IMR-90 (cell line): Measurements from ENCODE around the gene PLXDC1. TPM values are rescaled to one million over a fixed set of nuclear protein-coding genes. Genes with fewer than 3 reads are reported as not detected.

ENCODE experiments used
- ATAC-seq: fragments of 200-7000 bp; cut with Tn5 transposase; 2 replicates; pipeline ENCODE4 v1.9.1; 2020; ENCODE audit warnings: low read depth, mild to moderate bottlenecking, moderate library complexity
- BruUV-seq: library from RNA; stranded (reverse); fragments of 400-500 nt; replicated peaks from 2 replicates; lab custom pipeline; 2021; lab: Mats Ljungman, UMichigan
- CTCF ChIA-PET: fragments of 300-600 bp; formaldehyde crosslinking; extraction: SDS; loops from one replicate; lab custom pipeline; 2021; ENCODE audit warnings: antibody characterized with exemption; lab: Yijun Ruan, JAX
- POLR2A ChIA-PET: fragments of 300-600 bp; sonication (Branson Sonifier 250); formaldehyde crosslinking; loops from one replicate; lab custom pipeline; 2022; ENCODE audit warnings: antibody characterized with exemption; ENCODE audit not compliant: unreplicated experiment; lab: Charles Lee
- DNase-seq: peaks from one replicate; pipeline ENCODE4 v3.0.0; 2013
- H2AFZ ChIP-seq: replicated peaks from 2 replicates; pipeline ENCODE3; 2013; ENCODE audit warnings: low read length, mild to moderate bottlenecking; ENCODE audit not compliant: poor library complexity
- H2AK5ac ChIP-seq: 2 replicates; pipeline ENCODE4 v1.6.1; 2013; ENCODE audit warnings: low read depth, low read length, inconsistent platforms
- H2AK9ac ChIP-seq: replicated peaks from 2 replicates; pipeline ENCODE3; 2013; ENCODE audit warnings: mild to moderate bottlenecking, low read depth, low read length, moderate library complexity; ENCODE audit not compliant: poor library complexity
- H2BK120ac ChIP-seq: 2 replicates; pipeline ENCODE4 v1.6.1; 2013; ENCODE audit warnings: low read depth, low read length, inconsistent platforms
- H2BK15ac ChIP-seq: 3 replicates; pipeline ENCODE4 v1.6.1; 2013; ENCODE audit warnings: low read depth, low read length, inconsistent platforms
- H2BK20ac ChIP-seq: 2 replicates; pipeline ENCODE4 v1.6.1; 2013; ENCODE audit warnings: low read depth, mild to moderate bottlenecking, inconsistent platforms, low read length, moderate library complexity
- H2BK5ac ChIP-seq: 2 replicates; pipeline ENCODE4 v1.6.1; 2013; ENCODE audit warnings: mild to moderate bottlenecking, low read depth, low read length, inconsistent platforms; ENCODE audit not compliant: poor library complexity, severe bottlenecking
- H3K14ac ChIP-seq: replicated peaks from 2 replicates; pipeline ENCODE4 v1.6.1; 2013; ENCODE audit warnings: low read depth, low read length, inconsistent platforms
- H3K18ac ChIP-seq: 2 replicates; pipeline ENCODE4 v1.6.1; 2013; ENCODE audit warnings: low read depth, low read length, control low read depth
- H3K23ac ChIP-seq: 2 replicates; pipeline ENCODE4 v1.6.1; 2013; ENCODE audit warnings: low read depth, low read length, inconsistent platforms
- H3K27ac ChIP-seq: 2 replicates; pipeline ENCODE4 v1.5.1; 2013; ENCODE audit warnings: mild to moderate bottlenecking, control low read depth, low read length; ENCODE audit not compliant: insufficient read depth
- H3K27me3 ChIP-seq: 2 replicates; pipeline ENCODE4 v1.6.1; 2013; ENCODE audit warnings: low read length; ENCODE audit not compliant: control insufficient read depth, insufficient read depth
- H3K36me3 ChIP-seq: 2 replicates; pipeline ENCODE4 v1.6.1; 2013; ENCODE audit warnings: low read length, mixed read lengths; ENCODE audit not compliant: control insufficient read depth, insufficient read depth
- H3K4ac ChIP-seq: 2 replicates; pipeline ENCODE4 v1.6.1; 2013; ENCODE audit warnings: low read depth, low read length, inconsistent platforms
- H3K4me1 ChIP-seq: 2 replicates; pipeline ENCODE4 v1.6.1; 2013; ENCODE audit warnings: low read length, mixed read lengths; ENCODE audit not compliant: control insufficient read depth, insufficient read depth
- H3K4me2 ChIP-seq: 2 replicates; pipeline ENCODE4 v1.6.1; 2013; ENCODE audit warnings: low read depth, mild to moderate bottlenecking, control low read depth, low read length, moderate library complexity
- H3K4me3 ChIP-seq: 2 replicates; pipeline ENCODE4 v1.5.1; 2013; ENCODE audit warnings: low read depth, mild to moderate bottlenecking, control low read depth, low read length, moderate library complexity; ENCODE audit not compliant: insufficient read depth
- H3K56ac ChIP-seq: 2 replicates; pipeline ENCODE4 v1.6.1; 2013; ENCODE audit warnings: low read length, inconsistent platforms; ENCODE audit not compliant: insufficient read depth; ENCODE audit errors: extremely low read depth
- H3K79me1 ChIP-seq, 2 experiments: 2 replicates each; pipeline ENCODE4 v1.6.1; 2013; ENCODE audit warnings: low read length in 2 of 2, inconsistent platforms in 1 of 2, low read depth in 1 of 2
- H3K9ac ChIP-seq: 2 replicates; pipeline ENCODE4 v1.6.1; 2013; ENCODE audit warnings: low read depth, low read length, control low read depth
- H3K9me1 ChIP-seq: 2 replicates; pipeline ENCODE4 v1.6.1; 2013; ENCODE audit warnings: low read length, inconsistent platforms; ENCODE audit not compliant: insufficient read depth
- H3K9me3 ChIP-seq: 2 replicates; pipeline ENCODE4 v1.6.1; 2013; ENCODE audit warnings: low read length; ENCODE audit not compliant: control insufficient read depth, insufficient read depth
- H4K20me1 ChIP-seq: 2 replicates; pipeline ENCODE4 v1.6.1; 2013; ENCODE audit warnings: low read length, inconsistent platforms; ENCODE audit not compliant: insufficient read depth
- H4K5ac ChIP-seq: 2 replicates; pipeline ENCODE4 v1.6.1; 2013; ENCODE audit warnings: mild to moderate bottlenecking, low read depth, low read length, control low read depth
- H4K8ac ChIP-seq, 2 experiments: 2 replicates each; pipeline ENCODE4 v1.6.1; 2013; ENCODE audit warnings: low read depth in 2 of 2, low read length in 2 of 2, control low read depth in 1 of 2, inconsistent platforms in 1 of 2
- H4K91ac ChIP-seq: 2 replicates; pipeline ENCODE4 v1.6.1; 2013; ENCODE audit warnings: low read depth, low read length, inconsistent platforms; ENCODE audit not compliant: insufficient read depth
- CEBPB ChIP-seq: IDR thresholded peaks from 2 replicates; pipeline ENCODE4 v1.6.1; 2012; ENCODE audit warnings: low read depth, low read length, improper control_type of control experiment
- FOS ChIP-seq: fragments of 150-350 bp; IDR thresholded peaks from 2 replicates; pipeline ENCODE4 v1.6.1; 2016; ENCODE audit warnings: low read depth, low read length
- MAFK ChIP-seq: IDR thresholded peaks from 2 replicates; pipeline ENCODE4 v1.6.1; 2012; ENCODE audit warnings: low read depth, low read length, improper control_type of control experiment
- MAZ ChIP-seq: IDR thresholded peaks from 2 replicates; pipeline ENCODE4 v1.6.1; 2012; ENCODE audit warnings: low read depth, mild to moderate bottlenecking, low read length, improper control_type of control experiment, moderate library complexity, borderline replicate concordance
- NFE2L2 ChIP-seq: fragments of 150-350 bp; IDR thresholded peaks from 2 replicates; pipeline ENCODE4 v1.6.1; 2016; ENCODE audit warnings: low read depth, mild to moderate bottlenecking, low read length
- POLR2A ChIP-seq: IDR thresholded peaks from 2 replicates; pipeline ENCODE4 v1.6.1; 2012; ENCODE audit warnings: mild to moderate bottlenecking, low read depth, low read length
- RFX5 ChIP-seq: IDR thresholded peaks from 2 replicates; pipeline ENCODE4 v1.8.0; 2012; ENCODE audit warnings: low read depth, mild to moderate bottlenecking, low read length, moderate library complexity
- SMC3 ChIP-seq: fragments of 150-350 bp; IDR thresholded peaks from 2 replicates; pipeline ENCODE4 v1.6.1; 2016; ENCODE audit warnings: low read depth, mild to moderate bottlenecking, antibody characterized with exemption, low read length, moderate library complexity
- WGBS, 2 experiments: methylation state at CpG; one replicate each; pipeline versions ENCODE4 v1.1.5 to v1.1.7; 2013; ENCODE audit warnings: missing lambda C conversion rate in 2 of 2; ENCODE audit not compliant: insufficient read length in 1 of 2; ENCODE audit errors: extremely low coverage in 2 of 2; 5-methylcytosine and 5-hydroxymethylcytosine counted together
- dilution Hi-C: fragments of 300-500 bp; cut with HindIII; formaldehyde crosslinking; loops from one replicate; pipeline ENCODE4 v1.14.3; 2018; ENCODE audit warnings: low sequenced_read_pairs; ENCODE audit not compliant: unreplicated experiment
- in situ Hi-C: fragments of 300-500 bp; cut with MboI; formaldehyde crosslinking; loops from 3 replicates; pipeline ENCODE4 v1.14.3; 2019; ENCODE audit warnings: low sequenced_read_pairs, inconsistent platforms, mixed read lengths
- intact Hi-C: fragments of 100-400 bp; cut with micrococcal nuclease; formaldehyde crosslinking; loops from 2 replicates; pipeline ENCODE4 v1.10.0; 2022
- polyA plus RNA-seq, 3 experiments: library from polyadenylated mRNA; depleted of rRNA; stranded (reverse); fragments of >200 nt; gene quantifications; 2 replicates each; pipeline ENCODE4 v1.2.3, GENCODE V29; 2012; ENCODE audit warnings: low replicate concordance in 1 of 3
- total RNA-seq: library from RNA; depleted of rRNA; stranded (reverse); fragments of >200 nt; gene quantifications from 2 replicates; pipeline ENCODE4 v1.2.3, GENCODE V29; 2012
- TF ChIP-seq, protein P1 (sequence below): conservative IDR thresholded peaks from 2 replicates; pipeline ENCODE4 v1.5.1; 2012; ENCODE audit warnings: mild to moderate bottlenecking, low read depth, low read length, improper control_type of control experiment
- TF ChIP-seq, protein P2 (sequence below): fragments of 150-350 bp; IDR thresholded peaks from 2 replicates; pipeline ENCODE4 v1.6.1; 2016; ENCODE audit warnings: low read depth, mild to moderate bottlenecking, low read length, moderate library complexity, borderline replicate concordance

PLXDC1 gene
- total and polyA plus RNA-seq, 2 of the 4 experiments (the other 2 are of a cell fraction) = under 0.01 to 0.50 TPM

DNA sequence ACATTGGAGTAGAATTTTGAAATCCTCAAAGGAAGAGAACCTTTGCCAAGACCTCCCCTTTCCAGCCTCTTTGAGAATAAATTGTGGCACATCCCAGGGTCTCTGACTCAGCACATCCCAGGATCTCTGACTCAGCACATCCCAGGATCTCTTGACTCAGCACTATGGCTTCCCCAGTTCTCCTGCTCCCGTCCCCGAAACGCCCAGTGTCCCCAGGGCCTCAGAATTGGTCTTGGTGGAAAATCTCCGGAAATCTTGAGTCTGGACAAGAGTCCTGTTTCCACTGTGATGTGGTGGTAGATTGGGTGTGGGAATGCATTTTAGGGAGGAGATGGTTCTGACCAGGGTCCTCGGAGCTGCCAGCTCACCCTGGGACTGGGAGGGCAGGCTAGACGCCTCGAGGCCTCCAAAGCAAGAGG lies 19.2 kb downstream of the PLXDC1 start:
- 92% methylated on average over 4 of the region's 7 CpGs; no CpG with 5 or more reads in 1 of the 2 experiments for WGBS, 2 experiments
- Histone ChIP-seq H3K27ac (no peak overlapping the region), H3K18ac (peak overlapping the region; percentile 55; the same call in 1 of the 2 replicates), H3K9ac (no peak overlapping the region), H2BK20ac (peak overlapping the region; percentile 79), H3K4ac (peak overlapping the region; percentile 82), H2BK15ac (no peak overlapping the region; the same call in 2 of the 3 replicates), H3K4me2 (no peak overlapping the region), H3K14ac (peak overlapping the region; percentile 75; the same call in 1 of the 2 replicates), H3K56ac (no peak overlapping the region), H4K8ac (peak overlapping the region in 1 of 2 experiments; percentile 80; a peak in 1 of 4 replicates), H3K79me1 (no peaks in the 10 kb centered on the region), H2BK5ac (peak overlapping the region; percentile 16), H2BK120ac (peak overlapping the region; percentile 81), H2AK9ac (peak overlapping the region; percentile 17), H3K23ac (no peak overlapping the region; the same call in 1 of the 2 replicates), H3K4me1 (peaks cover 11% of the 10 kb centered on the region), H3K4me3 (no peak overlapping the region), H3K36me3 (no peaks in the 10 kb centered on the region), H4K91ac (peak overlapping the region; percentile 88), H2AFZ (peak overlapping the region; percentile 72), H3K27me3 (no peaks in the 10 kb centered on the region), H2AK5ac (peak overlapping the region; percentile 7; the same call in 1 of the 2 replicates), H4K20me1 (no peaks in the 10 kb centered on the region), H4K5ac (peak overlapping the region; percentile 65), H3K9me1 (peaks cover 11% of the 10 kb centered on the region), H3K9me3 (no peaks in the 10 kb centered on the region)
- POLR2A ChIA-PET = no interaction called here
- TF ChIP-seq MAZ (no peak), CEBPB (no peak), POLR2A (no peak), SMC3 (no peak), RFX5 (no peak), FOS (peak; percentile 64), NFE2L2 (peak; percentile 91), MAFK (peak; percentile 98)
- TF ChIP-seq, protein P1, sequence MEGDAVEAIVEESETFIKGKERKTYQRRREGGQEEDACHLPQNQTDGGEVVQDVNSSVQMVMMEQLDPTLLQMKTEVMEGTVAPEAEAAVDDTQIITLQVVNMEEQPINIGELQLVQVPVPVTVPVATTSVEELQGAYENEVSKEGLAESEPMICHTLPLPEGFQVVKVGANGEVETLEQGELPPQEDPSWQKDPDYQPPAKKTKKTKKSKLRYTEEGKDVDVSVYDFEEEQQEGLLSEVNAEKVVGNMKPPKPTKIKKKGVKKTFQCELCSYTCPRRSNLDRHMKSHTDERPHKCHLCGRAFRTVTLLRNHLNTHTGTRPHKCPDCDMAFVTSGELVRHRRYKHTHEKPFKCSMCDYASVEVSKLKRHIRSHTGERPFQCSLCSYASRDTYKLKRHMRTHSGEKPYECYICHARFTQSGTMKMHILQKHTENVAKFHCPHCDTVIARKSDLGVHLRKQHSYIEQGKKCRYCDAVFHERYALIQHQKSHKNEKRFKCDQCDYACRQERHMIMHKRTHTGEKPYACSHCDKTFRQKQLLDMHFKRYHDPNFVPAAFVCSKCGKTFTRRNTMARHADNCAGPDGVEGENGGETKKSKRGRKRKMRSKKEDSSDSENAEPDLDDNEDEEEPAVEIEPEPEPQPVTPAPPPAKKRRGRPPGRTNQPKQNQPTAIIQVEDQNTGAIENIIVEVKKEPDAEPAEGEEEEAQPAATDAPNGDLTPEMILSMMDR = no peak
- TF ChIP-seq, protein P2, sequence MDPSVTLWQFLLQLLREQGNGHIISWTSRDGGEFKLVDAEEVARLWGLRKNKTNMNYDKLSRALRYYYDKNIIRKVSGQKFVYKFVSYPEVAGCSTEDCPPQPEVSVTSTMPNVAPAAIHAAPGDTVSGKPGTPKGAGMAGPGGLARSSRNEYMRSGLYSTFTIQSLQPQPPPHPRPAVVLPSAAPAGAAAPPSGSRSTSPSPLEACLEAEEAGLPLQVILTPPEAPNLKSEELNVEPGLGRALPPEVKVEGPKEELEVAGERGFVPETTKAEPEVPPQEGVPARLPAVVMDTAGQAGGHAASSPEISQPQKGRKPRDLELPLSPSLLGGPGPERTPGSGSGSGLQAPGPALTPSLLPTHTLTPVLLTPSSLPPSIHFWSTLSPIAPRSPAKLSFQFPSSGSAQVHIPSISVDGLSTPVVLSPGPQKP = no peak
- dilution Hi-C loops (no loop called here), in situ Hi-C loops (no loop called here), intact Hi-C loops (no loop called here)
- ATAC-seq = peak; percentile 90
- peak; percentile 86 for DNase-seq
- BruUV-seq = no TSS peak
- CTCF ChIA-PET = no interaction called here
